ENCODE measurements around the gene SLC25A13. TPM values are rescaled to one million over a fixed set of nuclear protein-coding genes. Genes with fewer than 3 reads are reported as not detected.

The SLC25A13 gene
- total RNA-seq, 1 experiment from 2014 or later = 64.7 TPM

DNA sequence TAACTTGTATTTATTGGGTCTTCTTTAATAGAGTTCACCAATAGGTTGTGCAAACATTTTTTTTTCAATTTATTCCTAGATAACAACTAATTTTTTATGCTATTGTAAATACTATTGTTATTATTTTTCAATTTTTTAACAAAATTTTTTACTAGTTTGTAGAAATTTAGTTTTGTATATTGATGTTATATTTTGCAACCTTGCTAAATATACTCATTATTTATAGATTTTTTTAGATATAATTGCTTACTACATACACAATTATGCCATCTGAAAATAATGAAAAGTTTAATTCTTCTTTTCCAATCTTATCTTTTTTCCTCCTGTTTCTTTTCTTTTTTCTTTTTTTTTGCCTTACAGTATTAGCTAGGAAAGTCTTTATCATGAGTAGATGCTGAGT, 216.9 kb downstream of the SLC25A13 start:
- Histone ChIP-seq H3K9me3 (ENCODE audit: low read length) (no peaks in the 10 kb centered on the region), H3K9ac (ENCODE audit: low read length) (no peak overlapping the region), H3K4me3 (ENCODE audit: low read length) (no peak overlapping the region), H3K36me3 (ENCODE audit: insufficient read depth, low read length) (no peaks in the 10 kb centered on the region), H2AFZ (ENCODE audit: low read length) (no peak overlapping the region), H3K27ac (ENCODE audit: low read length) (no peak overlapping the region), H4K20me1 (ENCODE audit: insufficient read depth, low read depth, low read length) (no peaks in the 10 kb centered on the region), H3K4me1 (ENCODE audit: low read length) (no peaks in the 10 kb centered on the region), H3K27me3 (ENCODE audit: low read length) (no peaks in the 10 kb centered on the region), H3K4me2 (ENCODE audit: low read depth, low read length, poor library complexity, severe bottlenecking) (no peak overlapping the region), H3K9me2 (replicated peaks; ENCODE audit: insufficient read depth, low read length) (no peaks in the 10 kb centered on the region), H3K79me2 (ENCODE audit: low read length) (no peaks in the 10 kb centered on the region)
- no peak for DNase-seq

DNA sequence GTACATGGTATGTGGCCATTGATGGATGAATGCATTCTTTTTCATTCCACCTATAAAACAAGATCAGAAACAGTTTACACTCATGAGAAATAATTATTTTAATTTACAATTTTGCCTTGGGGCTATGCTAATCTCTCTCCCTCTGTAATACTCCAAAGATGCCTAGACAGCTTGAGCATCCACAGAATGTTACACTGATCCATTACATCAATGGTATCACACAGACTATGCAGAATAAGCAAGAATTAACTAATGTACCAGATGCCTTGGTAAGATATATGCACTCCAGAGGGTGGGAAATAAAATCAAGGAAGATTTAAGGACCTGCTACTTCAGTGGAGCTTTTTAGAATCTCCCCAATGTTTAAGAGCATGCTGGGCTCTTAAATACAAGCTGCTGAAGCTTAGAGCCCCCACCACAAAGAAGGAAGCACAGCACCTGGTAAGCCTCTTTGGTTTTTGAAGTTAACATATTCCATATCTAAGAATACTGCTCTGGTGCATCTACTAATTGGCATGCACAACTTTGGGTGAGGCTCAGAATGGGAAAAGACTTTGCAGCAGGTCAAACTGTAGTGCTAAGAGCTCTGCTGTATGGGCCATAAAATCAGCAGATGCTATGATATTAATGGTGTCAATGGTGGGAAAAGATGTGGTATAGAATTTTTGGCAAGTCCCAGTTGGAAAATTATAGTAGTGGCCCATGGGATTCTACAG, 219.6 kb downstream of the SLC25A13 start:
- Histone ChIP-seq H2AFZ (ENCODE audit: low read length) (no peak overlapping the region), H3K4me3 (ENCODE audit: low read length) (no peak overlapping the region), H3K27me3 (ENCODE audit: low read length) (no peaks in the 10 kb centered on the region), H3K9ac (ENCODE audit: low read length) (no peak overlapping the region), H3K9me2 (replicated peaks; ENCODE audit: insufficient read depth, low read length) (no peaks in the 10 kb centered on the region), H3K9me3 (ENCODE audit: low read length) (no peaks in the 10 kb centered on the region), H3K4me1 (ENCODE audit: low read length) (no peaks in the 10 kb centered on the region), H3K36me3 (ENCODE audit: insufficient read depth, low read length) (no peaks in the 10 kb centered on the region; the same call in 1 of the 2 replicates), H3K79me2 (ENCODE audit: low read length) (no peaks in the 10 kb centered on the region), H3K4me2 (ENCODE audit: low read depth, low read length, poor library complexity, severe bottlenecking) (no peak overlapping the region), H4K20me1 (ENCODE audit: insufficient read depth, low read depth, low read length) (no peaks in the 10 kb centered on the region), H3K27ac (ENCODE audit: low read length) (no peak overlapping the region)
- DNase-seq = no peak

DNA sequence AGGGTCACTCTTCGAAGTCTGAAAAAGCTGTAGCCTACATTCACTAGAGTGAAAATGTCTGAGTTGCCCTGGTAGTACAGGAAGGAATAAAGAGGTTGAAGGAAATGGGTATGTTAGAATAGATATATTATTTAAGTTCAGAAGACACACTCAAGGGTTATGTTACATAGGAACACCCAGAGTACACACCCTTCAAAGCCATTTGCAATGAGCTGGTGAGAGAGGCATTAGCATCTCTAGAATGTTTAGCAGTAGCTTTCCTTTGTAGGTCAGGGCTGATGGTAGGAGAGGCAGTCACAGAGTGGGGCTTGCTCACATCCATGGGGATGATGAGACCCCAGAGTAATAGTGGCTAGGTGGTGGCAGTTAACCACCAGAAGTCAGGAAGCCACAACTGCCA, 221.2 kb downstream of the SLC25A13 start:
- H3K9me3 ChIP-seq (ENCODE audit: low read length) = no peaks in the 10 kb centered on the region
- no peak overlapping the region for H3K27ac ChIP-seq (ENCODE audit: low read length)
- no peak overlapping the region for H2AFZ ChIP-seq (ENCODE audit: low read length)
- H3K4me2 ChIP-seq (ENCODE audit: low read depth, low read length, poor library complexity, severe bottlenecking) = no peak overlapping the region
- no peaks in the 10 kb centered on the region for H3K9me2 ChIP-seq (replicated peaks; ENCODE audit: insufficient read depth, low read length)
- H4K20me1 ChIP-seq (ENCODE audit: insufficient read depth, low read depth, low read length) = no peaks in the 10 kb centered on the region
- no peak overlapping the region for H3K4me3 ChIP-seq (ENCODE audit: low read length)
- no peaks in the 10 kb centered on the region; the same call in 1 of the 2 replicates for H3K36me3 ChIP-seq (ENCODE audit: insufficient read depth, low read length)
- no peak for DNase-seq
- H3K9ac ChIP-seq (ENCODE audit: low read length) = no peak overlapping the region
- H3K4me1 ChIP-seq (ENCODE audit: low read length) = no peaks in the 10 kb centered on the region
- H3K79me2 ChIP-seq (ENCODE audit: low read length) = no peaks in the 10 kb centered on the region
- no peaks in the 10 kb centered on the region for H3K27me3 ChIP-seq (ENCODE audit: low read length)

DNA sequence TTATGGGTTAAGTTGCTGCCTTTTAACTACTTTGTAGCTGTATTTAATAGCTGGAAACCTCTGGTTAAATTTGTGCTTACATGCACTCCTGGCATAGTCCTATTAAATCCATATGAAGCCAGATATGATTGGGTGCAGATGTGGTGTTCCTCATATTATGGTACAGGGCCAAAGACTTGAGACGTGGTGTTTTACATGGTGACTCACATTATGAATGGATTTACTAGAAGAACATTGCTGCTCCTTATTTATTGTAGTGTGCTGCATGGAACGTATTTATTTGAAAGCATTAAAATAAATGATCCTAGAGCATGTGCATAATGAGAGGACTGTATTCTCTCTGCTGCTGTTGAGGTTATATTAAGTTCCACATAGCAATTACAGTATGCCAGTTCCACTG, 224.1 kb downstream of the SLC25A13 start:
- Histone ChIP-seq H3K9ac (ENCODE audit: low read length) (no peak overlapping the region), H3K27ac (ENCODE audit: low read length) (no peak overlapping the region), H3K27me3 (ENCODE audit: low read length) (0 out of 2 replicates have a peak, but pooled peaks cover 4% of the 10 kb centered on the region), H3K4me1 (ENCODE audit: low read length) (no peaks in the 10 kb centered on the region), H2AFZ (ENCODE audit: low read length) (no peak overlapping the region), H3K4me2 (ENCODE audit: low read depth, low read length, poor library complexity, severe bottlenecking) (no peak overlapping the region), H3K79me2 (ENCODE audit: low read length) (no peaks in the 10 kb centered on the region), H3K9me3 (ENCODE audit: low read length) (no peaks in the 10 kb centered on the region), H3K4me3 (ENCODE audit: low read length) (no peak overlapping the region), H3K9me2 (replicated peaks; ENCODE audit: insufficient read depth, low read length) (no peaks in the 10 kb centered on the region), H3K36me3 (ENCODE audit: insufficient read depth, low read length) (no peaks in the 10 kb centered on the region; the same call in 1 of the 2 replicates), H4K20me1 (ENCODE audit: insufficient read depth, low read depth, low read length) (no peaks in the 10 kb centered on the region)
- DNase-seq = no peak

DNA sequence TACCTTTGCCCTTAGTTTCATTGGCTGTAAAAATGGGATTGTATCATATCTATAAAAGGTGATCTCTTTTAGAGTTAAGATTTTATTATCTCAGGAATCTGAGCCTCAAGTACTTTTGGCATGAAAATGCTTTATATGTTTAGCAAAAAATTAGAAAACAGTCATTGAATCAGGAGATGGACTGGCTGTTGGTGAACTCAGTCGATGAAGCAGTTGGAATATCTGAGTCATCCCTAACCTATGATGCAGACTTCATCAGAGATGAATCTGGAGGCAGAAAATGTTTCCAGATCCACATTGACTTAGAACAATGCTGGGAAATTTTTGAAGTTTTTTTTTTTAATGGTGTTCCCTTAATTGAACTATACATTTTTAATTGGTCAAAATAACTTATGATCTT, 228.5 kb downstream of the SLC25A13 start:
- H3K9ac ChIP-seq (ENCODE audit: low read length) = no peak overlapping the region
- H3K4me3 ChIP-seq (ENCODE audit: low read length) = no peak overlapping the region
- H3K9me3 ChIP-seq (ENCODE audit: low read length) = no peaks in the 10 kb centered on the region
- H3K27ac ChIP-seq (ENCODE audit: low read length) = no peak overlapping the region
- no peak overlapping the region for H3K4me2 ChIP-seq (ENCODE audit: low read depth, low read length, poor library complexity, severe bottlenecking)
- no peaks in the 10 kb centered on the region for H3K79me2 ChIP-seq (ENCODE audit: low read length)
- H3K4me1 ChIP-seq (ENCODE audit: low read length) = peaks cover 20% of the 10 kb centered on the region
- DNase-seq = no peak
- H4K20me1 ChIP-seq (ENCODE audit: insufficient read depth, low read depth, low read length) = no peaks in the 10 kb centered on the region
- no peaks in the 10 kb centered on the region for H3K36me3 ChIP-seq (ENCODE audit: insufficient read depth, low read length)
- H3K9me2 ChIP-seq (replicated peaks; ENCODE audit: insufficient read depth, low read length) = no peaks in the 10 kb centered on the region
- H2AFZ ChIP-seq (ENCODE audit: low read length) = no peak overlapping the region
- H3K27me3 ChIP-seq (ENCODE audit: low read length) = 0 out of 2 replicates have a peak, but pooled peaks cover 4% of the 10 kb centered on the region

DNA sequence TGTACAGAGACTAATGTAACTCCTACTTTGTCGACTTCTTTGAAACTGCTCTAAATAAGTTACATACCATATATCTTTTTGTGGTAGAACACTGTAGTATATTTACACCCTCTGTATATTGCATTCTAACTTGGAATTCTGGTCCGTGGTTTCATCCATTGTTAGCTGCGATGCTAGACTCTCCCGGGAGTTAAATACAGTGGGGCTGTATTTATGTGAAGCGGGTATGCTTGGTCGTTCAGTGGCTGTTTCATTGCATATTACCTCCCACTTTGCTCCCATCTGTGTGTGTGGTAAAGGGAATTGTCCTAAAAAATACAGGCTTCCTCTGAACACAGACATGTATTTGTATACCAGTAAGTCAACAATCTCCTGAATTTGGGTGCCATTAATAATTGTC, 231.1 kb downstream of the SLC25A13 start:
- no peaks in the 10 kb centered on the region for H3K9me3 ChIP-seq (ENCODE audit: low read length)
- peaks cover 20% of the 10 kb centered on the region for H3K4me1 ChIP-seq (ENCODE audit: low read length)
- H3K27me3 ChIP-seq (ENCODE audit: low read length) = 0 out of 2 replicates have a peak, but pooled peaks cover 4% of the 10 kb centered on the region
- H3K9ac ChIP-seq (ENCODE audit: low read length) = no peak overlapping the region
- H3K36me3 ChIP-seq (ENCODE audit: insufficient read depth, low read length) = no peaks in the 10 kb centered on the region
- H3K4me2 ChIP-seq (ENCODE audit: low read depth, low read length, poor library complexity, severe bottlenecking) = peak overlapping the region; percentile 68
- no peaks in the 10 kb centered on the region for H4K20me1 ChIP-seq (ENCODE audit: insufficient read depth, low read depth, low read length)
- no peak overlapping the region for H3K4me3 ChIP-seq (ENCODE audit: low read length)
- no peak for DNase-seq
- H3K27ac ChIP-seq (ENCODE audit: low read length) = no peak overlapping the region
- H3K9me2 ChIP-seq (replicated peaks; ENCODE audit: insufficient read depth, low read length) = no peaks in the 10 kb centered on the region
- no peak overlapping the region for H2AFZ ChIP-seq (ENCODE audit: low read length)
- H3K79me2 ChIP-seq (ENCODE audit: low read length) = no peaks in the 10 kb centered on the region

DNA sequence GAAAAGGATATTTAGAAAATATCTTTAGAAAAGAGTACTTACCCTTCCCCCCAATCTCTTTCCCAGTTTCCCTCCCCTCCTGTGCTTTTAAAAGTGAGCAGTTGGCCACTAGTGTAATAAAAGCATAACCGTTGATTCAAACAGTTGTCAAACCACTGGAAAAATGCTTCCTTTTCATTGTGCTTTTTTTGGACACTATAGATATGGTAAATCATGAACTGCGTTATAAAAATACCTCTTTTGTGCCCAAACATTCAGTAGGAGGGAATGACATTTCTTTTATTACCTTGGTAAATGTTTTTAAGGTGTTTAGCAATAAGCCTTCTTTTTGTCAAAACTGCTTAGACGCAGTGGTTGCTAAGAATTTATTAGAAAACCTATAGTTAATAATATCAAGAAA, 232.4 kb downstream of the SLC25A13 start:
- Histone ChIP-seq H3K4me1 (ENCODE audit: low read length) (peaks cover 20% of the 10 kb centered on the region), H2AFZ (ENCODE audit: low read length) (no peak overlapping the region), H3K9ac (ENCODE audit: low read length) (no peak overlapping the region), H3K4me3 (ENCODE audit: low read length) (no peak overlapping the region), H3K9me3 (ENCODE audit: low read length) (no peaks in the 10 kb centered on the region), H3K4me2 (ENCODE audit: low read depth, low read length, poor library complexity, severe bottlenecking) (no peak overlapping the region), H4K20me1 (ENCODE audit: insufficient read depth, low read depth, low read length) (no peaks in the 10 kb centered on the region), H3K36me3 (ENCODE audit: insufficient read depth, low read length) (no peaks in the 10 kb centered on the region), H3K27me3 (ENCODE audit: low read length) (0 out of 2 replicates have a peak, but pooled peaks cover 4% of the 10 kb centered on the region), H3K9me2 (replicated peaks; ENCODE audit: insufficient read depth, low read length) (no peaks in the 10 kb centered on the region), H3K79me2 (ENCODE audit: low read length) (no peaks in the 10 kb centered on the region), H3K27ac (ENCODE audit: low read length) (no peak overlapping the region)
- DNase-seq = no peak

DNA sequence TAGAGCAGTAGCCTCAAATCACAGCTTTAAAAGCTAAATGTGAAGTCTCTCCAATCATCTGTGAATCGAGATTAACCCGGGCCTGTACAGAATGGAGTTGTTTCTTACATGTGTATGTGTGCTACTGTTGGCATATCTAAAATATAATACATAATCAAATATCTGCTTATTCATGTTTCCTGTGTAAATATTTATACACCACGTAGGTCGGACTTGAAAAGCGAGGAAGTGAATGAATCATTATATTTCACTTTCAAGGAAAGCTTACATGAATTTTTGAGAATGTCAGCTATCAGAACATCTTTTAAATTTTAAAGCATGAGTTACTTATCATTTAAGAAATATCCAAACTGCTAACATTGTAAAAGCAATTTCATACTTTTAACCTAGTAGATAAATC, 233.3 kb downstream of the SLC25A13 start:
- Histone ChIP-seq H3K4me2 (ENCODE audit: low read depth, low read length, poor library complexity, severe bottlenecking) (no peak overlapping the region), H3K36me3 (ENCODE audit: insufficient read depth, low read length) (no peaks in the 10 kb centered on the region), H3K4me1 (ENCODE audit: low read length) (peaks cover 20% of the 10 kb centered on the region), H3K9ac (ENCODE audit: low read length) (no peak overlapping the region), H2AFZ (ENCODE audit: low read length) (no peak overlapping the region), H3K4me3 (ENCODE audit: low read length) (no peak overlapping the region), H3K79me2 (ENCODE audit: low read length) (no peaks in the 10 kb centered on the region), H3K27me3 (ENCODE audit: low read length) (no peaks in the 10 kb centered on the region), H3K27ac (ENCODE audit: low read length) (no peak overlapping the region), H4K20me1 (ENCODE audit: insufficient read depth, low read depth, low read length) (no peaks in the 10 kb centered on the region), H3K9me2 (replicated peaks; ENCODE audit: insufficient read depth, low read length) (no peaks in the 10 kb centered on the region), H3K9me3 (ENCODE audit: low read length) (no peaks in the 10 kb centered on the region)
- DNase-seq = no peak

Measured in Karpas-422 (cell line).